Kidney epithelial cell (primary cell): ENCODE measurements around the gene COL23A1. TPM values are rescaled to one million over a fixed set of nuclear protein-coding genes. Genes with fewer than 3 reads are reported as not detected.

ENCODE experiments used
- DNase-seq: peaks from one replicate; pipeline ENCODE4 v3.0.0-alpha.2; 2010; ENCODE audit warnings: low read depth
- H3K27me3 ChIP-seq: 2 replicates; pipeline ENCODE4 v1.6.0; 2011; ENCODE audit warnings: low read length; ENCODE audit not compliant: control insufficient read depth, insufficient read depth
- H3K36me3 ChIP-seq: 2 replicates; pipeline ENCODE4 v1.5.1; 2011; ENCODE audit warnings: low read length; ENCODE audit not compliant: control insufficient read depth, insufficient read depth
- H3K4me3 ChIP-seq: 2 replicates; pipeline ENCODE4 v1.5.1; 2011; ENCODE audit warnings: low read depth, mild to moderate bottlenecking, control low read depth, low read length
- total RNA-seq: library from RNA; depleted of rRNA; stranded (reverse); fragments of >200 nt; gene quantifications from 2 replicates; pipeline ENCODE4 v1.2.3, GENCODE V29; 2015
- TF ChIP-seq, protein P1 (sequence below): IDR thresholded peaks from 2 replicates; pipeline ENCODE4 v1.5.1; 2011; ENCODE audit warnings: mild to moderate bottlenecking, moderate library complexity, low read length, control low read depth, inconsistent platforms; ENCODE audit not compliant: insufficient read depth, poor library complexity, severe bottlenecking

Gene COL23A1
- total RNA-seq, 1 donor from 2014 or later = 0.17 TPM

- no peak overlapping the region for H3K4me3 ChIP-seq
Measured at GRCh38 chr5:178291969-178292825, 298.0 kb downstream of the COL23A1 start.

DNA sequence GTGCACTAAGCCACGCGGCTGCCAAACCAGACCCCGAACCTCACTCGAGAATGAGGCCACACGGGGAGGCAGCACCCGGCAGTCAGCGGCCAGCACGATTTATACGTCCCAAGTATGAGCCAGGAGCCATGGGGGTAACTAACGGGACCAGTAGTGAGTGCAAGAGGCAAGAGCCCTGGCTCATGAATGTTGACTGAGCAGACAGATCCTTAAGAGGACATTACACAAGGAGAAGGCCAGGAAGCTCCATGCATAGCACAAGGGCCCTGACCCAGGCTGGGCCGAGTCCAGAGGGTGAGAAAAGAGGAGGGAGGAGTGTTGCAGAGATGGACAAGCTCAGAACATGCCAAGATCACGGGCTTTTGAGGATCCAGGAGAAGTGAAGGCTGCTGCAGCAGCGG is 299.0 kb downstream of the COL23A1 start:
- Histone ChIP-seq H3K27me3 (peaks cover 2% of the 10 kb centered on the region), H3K4me3 (no peak overlapping the region), H3K36me3 (no peaks in the 10 kb centered on the region)
- TF ChIP-seq, protein P1, sequence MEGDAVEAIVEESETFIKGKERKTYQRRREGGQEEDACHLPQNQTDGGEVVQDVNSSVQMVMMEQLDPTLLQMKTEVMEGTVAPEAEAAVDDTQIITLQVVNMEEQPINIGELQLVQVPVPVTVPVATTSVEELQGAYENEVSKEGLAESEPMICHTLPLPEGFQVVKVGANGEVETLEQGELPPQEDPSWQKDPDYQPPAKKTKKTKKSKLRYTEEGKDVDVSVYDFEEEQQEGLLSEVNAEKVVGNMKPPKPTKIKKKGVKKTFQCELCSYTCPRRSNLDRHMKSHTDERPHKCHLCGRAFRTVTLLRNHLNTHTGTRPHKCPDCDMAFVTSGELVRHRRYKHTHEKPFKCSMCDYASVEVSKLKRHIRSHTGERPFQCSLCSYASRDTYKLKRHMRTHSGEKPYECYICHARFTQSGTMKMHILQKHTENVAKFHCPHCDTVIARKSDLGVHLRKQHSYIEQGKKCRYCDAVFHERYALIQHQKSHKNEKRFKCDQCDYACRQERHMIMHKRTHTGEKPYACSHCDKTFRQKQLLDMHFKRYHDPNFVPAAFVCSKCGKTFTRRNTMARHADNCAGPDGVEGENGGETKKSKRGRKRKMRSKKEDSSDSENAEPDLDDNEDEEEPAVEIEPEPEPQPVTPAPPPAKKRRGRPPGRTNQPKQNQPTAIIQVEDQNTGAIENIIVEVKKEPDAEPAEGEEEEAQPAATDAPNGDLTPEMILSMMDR = no peak
- no peak for DNase-seq

More at GRCh38 chr5:178291969-178292825, 298.0 kb downstream of the COL23A1 start:
- TF ChIP-seq, protein P1 = no peak
- Histone ChIP-seq H3K36me3 (no peaks in the 10 kb centered on the region), H3K27me3 (peaks cover 2% of the 10 kb centered on the region)
- no peak for DNase-seq

DNA sequence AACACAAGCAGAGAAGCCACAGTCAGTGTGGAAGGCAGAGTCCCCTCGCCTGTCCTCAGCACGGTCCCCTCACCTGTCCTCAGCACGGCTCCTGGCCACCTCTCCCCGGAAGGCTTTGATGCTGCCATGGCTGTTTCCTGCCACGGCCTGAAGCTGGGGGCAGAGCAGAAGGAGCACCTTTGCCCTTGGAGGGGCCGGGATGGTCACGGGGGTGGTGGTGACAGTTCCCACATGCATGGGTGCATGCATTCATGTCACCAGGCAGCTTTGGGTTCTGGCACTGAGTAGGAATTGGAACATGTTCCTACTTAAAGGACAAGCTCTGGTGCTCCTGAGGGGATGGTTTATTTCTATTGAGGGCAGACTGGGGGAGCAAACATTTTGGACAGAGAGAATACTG is 299.8 kb downstream of the COL23A1 start:
- TF ChIP-seq, protein P1 = no peak
- Histone ChIP-seq H3K36me3 (no peaks in the 10 kb centered on the region), H3K27me3 (peaks cover 2% of the 10 kb centered on the region), H3K4me3 (no peak overlapping the region)
- DNase-seq = no peak

GRCh38 chr5:178289438-178289837 is 300.8 kb downstream of the COL23A1 start:
- TF ChIP-seq, protein P1 = no peak
- no peak for DNase-seq
- Histone ChIP-seq H3K27me3 (peaks cover 2% of the 10 kb centered on the region), H3K4me3 (no peak overlapping the region), H3K36me3 (no peaks in the 10 kb centered on the region)

DNA sequence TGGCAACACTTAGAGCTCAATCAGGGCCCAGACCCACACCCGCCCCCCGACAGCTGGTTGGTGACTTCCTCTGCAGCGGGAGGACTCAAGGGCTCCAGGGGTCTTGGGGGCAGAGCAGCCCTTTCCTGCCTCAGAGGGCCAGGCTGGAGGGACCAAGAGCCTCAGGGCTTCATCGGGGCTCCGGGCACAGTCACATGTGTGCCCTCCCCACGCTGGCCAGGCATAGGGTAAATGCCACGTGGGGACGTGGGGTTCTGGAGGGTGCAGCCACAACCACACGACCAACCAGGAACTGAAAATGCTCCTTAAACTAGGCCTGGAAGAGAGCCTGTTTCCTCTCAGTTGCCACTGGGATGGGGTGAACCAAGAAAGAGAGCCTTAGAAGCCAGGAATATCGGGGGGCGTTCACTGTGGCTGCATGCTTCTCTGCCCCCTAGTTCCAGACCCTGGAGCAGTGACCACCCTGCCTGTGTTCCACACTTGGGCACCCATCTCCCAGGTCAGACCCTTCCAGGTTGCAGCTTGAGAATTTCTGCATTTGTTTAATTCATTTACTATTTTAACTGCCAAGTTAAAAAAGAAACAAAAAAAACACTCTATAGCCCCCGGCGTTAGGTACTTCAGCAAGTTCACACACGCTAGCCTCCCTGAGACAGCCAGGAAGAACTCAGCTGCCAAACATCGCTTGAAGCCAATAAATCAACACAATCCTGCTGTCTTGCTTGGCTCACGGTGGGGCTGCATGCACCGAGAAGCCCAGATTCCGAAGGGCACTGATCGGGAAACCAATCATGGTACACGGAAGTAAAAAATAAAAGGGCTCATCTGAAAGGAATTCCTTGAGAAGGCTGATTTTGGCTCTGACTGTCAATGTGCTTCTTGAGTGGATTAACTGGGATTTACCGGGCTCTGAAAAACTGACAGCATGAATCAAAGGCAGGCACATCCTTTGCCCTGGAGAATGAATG is 301.5 kb downstream of the COL23A1 start:
- no peaks in the 10 kb centered on the region for H3K36me3 ChIP-seq

More for the DNA sequence above, 301.5 kb downstream of the COL23A1 start:
- no peak overlapping the region for H3K4me3 ChIP-seq
- H3K27me3 ChIP-seq = peaks cover 2% of the 10 kb centered on the region
- DNase-seq = no peak
- TF ChIP-seq, protein P1 = no peak
